Suprapubic skin (tissue), 4 donors: ENCODE data around the gene GABRB1.

Source experiments
- EP300 ChIP-seq: sonication (generic); formaldehyde crosslinking; IDR thresholded peaks from one replicate; pipeline ENCODE4 v1.6.1; 2017; ENCODE audit warnings: antibody characterized with exemption
- POLR2A ChIP-seq, 2 donors: fragments of 450-650 bp; IDR thresholded peaks; one replicate each; pipeline ENCODE4 v1.6.1; 2017; ENCODE audit warnings: antibody characterized with exemption in 2 of 2, mild to moderate bottlenecking in 2 of 2, moderate library complexity in 2 of 2
- POLR2AphosphoS5 ChIP-seq, 3 donors: sonication (generic); formaldehyde crosslinking; IDR thresholded peaks; one replicate each; pipeline ENCODE4 v1.6.1; 2017; ENCODE audit warnings: antibody characterized with exemption in 3 of 3
- TF ChIP-seq, protein P1 (sequence below), 2 donors: fragments of 200-600 bp in 1 of 2; fragments of 450-650 bp in 1 of 2; sonication (generic) in 1 of 2; IDR thresholded peaks; one replicate each; pipeline ENCODE4 v1.5.1; 2016 to 2019; ENCODE audit warnings: antibody characterized with exemption in 2 of 2, mild to moderate bottlenecking in 1 of 2, moderate library complexity in 1 of 2

DNA sequence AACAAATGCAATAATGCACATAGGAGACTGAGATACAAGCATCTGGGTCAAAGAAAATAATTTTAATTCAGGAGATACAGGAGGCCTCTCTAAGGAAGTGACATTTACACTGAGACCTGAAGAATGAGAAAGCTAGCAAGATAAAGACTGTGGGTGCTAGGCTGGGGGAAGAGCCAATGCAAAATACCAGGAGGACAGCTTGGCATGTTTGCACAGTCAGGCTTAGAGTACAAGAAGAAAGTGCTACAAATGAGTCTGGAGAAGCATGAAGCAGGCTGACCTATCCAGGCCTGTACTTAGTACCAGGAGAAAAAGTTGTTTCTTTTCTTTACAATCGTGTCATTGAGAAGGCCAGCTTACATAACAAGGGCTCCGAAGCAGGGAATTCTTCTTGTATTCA, 56.9 kb downstream of the GABRB1 start:
- TF ChIP-seq, protein P1, sequence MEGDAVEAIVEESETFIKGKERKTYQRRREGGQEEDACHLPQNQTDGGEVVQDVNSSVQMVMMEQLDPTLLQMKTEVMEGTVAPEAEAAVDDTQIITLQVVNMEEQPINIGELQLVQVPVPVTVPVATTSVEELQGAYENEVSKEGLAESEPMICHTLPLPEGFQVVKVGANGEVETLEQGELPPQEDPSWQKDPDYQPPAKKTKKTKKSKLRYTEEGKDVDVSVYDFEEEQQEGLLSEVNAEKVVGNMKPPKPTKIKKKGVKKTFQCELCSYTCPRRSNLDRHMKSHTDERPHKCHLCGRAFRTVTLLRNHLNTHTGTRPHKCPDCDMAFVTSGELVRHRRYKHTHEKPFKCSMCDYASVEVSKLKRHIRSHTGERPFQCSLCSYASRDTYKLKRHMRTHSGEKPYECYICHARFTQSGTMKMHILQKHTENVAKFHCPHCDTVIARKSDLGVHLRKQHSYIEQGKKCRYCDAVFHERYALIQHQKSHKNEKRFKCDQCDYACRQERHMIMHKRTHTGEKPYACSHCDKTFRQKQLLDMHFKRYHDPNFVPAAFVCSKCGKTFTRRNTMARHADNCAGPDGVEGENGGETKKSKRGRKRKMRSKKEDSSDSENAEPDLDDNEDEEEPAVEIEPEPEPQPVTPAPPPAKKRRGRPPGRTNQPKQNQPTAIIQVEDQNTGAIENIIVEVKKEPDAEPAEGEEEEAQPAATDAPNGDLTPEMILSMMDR (IDR thresholded peaks at IDR 0.05), result no peak
- TF ChIP-seq EP300 (no peak), POLR2AphosphoS5 (IDR thresholded peaks at IDR 0.05) (no peak), POLR2A (IDR thresholded peaks at IDR 0.05) (no peak)
